Suprapubic skin (tissue), 4 donors: ENCODE data around the gene PCDHA8. TPM values are rescaled to one million over a fixed set of nuclear protein-coding genes. Genes with fewer than 3 reads are reported as not detected.
"Not testable (repeated sequence)": the region's sequence is repeated elsewhere in the genome, so short reads cannot be mapped to it uniquely, and the experiment has no call there.

Experiments used
- DNase-seq, 2 donors: peaks; one replicate each; pipeline ENCODE4 v3.0.0-alpha.2; 2019; ENCODE audit warnings: low spot score in 2 of 2
- H3K27ac ChIP-seq: fragments of 200-600 bp; sonication (generic); one replicate; pipeline ENCODE4 v1.5.1; 2019
- H3K27me3 ChIP-seq: fragments of 200-600 bp; sonication (generic); one replicate; pipeline ENCODE4 v1.5.1; 2019
- H3K36me3 ChIP-seq: fragments of 200-600 bp; sonication (generic); one replicate; pipeline ENCODE4 v1.5.1; 2019
- H3K4me1 ChIP-seq: fragments of 200-600 bp; sonication (generic); one replicate; pipeline ENCODE4 v1.5.1; 2019
- H3K4me3 ChIP-seq: fragments of 200-600 bp; sonication (generic); one replicate; pipeline ENCODE4 v1.5.1; 2019; ENCODE audit warnings: mild to moderate bottlenecking
- H3K9me3 ChIP-seq: fragments of 200-600 bp; sonication (generic); one replicate; pipeline ENCODE4 v1.5.1; 2019
- CTCF ChIP-seq, 2 donors: fragments of 200-600 bp in 1 of 2; fragments of 450-650 bp in 1 of 2; sonication (generic) in 1 of 2; IDR thresholded peaks; one replicate each; pipeline ENCODE4 v1.5.1; 2016 to 2019; ENCODE audit warnings: antibody characterized with exemption in 2 of 2, mild to moderate bottlenecking in 1 of 2, moderate library complexity in 1 of 2
- EP300 ChIP-seq: sonication (generic); formaldehyde crosslinking; IDR thresholded peaks from one replicate; pipeline ENCODE4 v1.6.1; 2017; ENCODE audit warnings: antibody characterized with exemption
- POLR2A ChIP-seq, 2 donors: fragments of 450-650 bp; IDR thresholded peaks; one replicate each; pipeline ENCODE4 v1.6.1; 2017; ENCODE audit warnings: antibody characterized with exemption in 2 of 2, mild to moderate bottlenecking in 2 of 2, moderate library complexity in 2 of 2
- POLR2AphosphoS5 ChIP-seq, 3 donors: sonication (generic); formaldehyde crosslinking; IDR thresholded peaks; one replicate each; pipeline ENCODE4 v1.6.1; 2017; ENCODE audit warnings: antibody characterized with exemption in 3 of 3
- WGBS: methylation state at CpG from one replicate; pipeline ENCODE4 v1.1.5; 2018; 5-methylcytosine and 5-hydroxymethylcytosine counted together
- total RNA-seq, 4 donors: library from RNA; depleted of rRNA; stranded (reverse); fragments of >200 nt; gene quantifications; one replicate each; pipeline ENCODE4 v1.1.0, GENCODE V29; 2016

Gene PCDHA8
- total RNA-seq, 4 donors from 2014 or later, result 0.16 to 0.40 (median 0.17) TPM; not detected in 1

DNA sequence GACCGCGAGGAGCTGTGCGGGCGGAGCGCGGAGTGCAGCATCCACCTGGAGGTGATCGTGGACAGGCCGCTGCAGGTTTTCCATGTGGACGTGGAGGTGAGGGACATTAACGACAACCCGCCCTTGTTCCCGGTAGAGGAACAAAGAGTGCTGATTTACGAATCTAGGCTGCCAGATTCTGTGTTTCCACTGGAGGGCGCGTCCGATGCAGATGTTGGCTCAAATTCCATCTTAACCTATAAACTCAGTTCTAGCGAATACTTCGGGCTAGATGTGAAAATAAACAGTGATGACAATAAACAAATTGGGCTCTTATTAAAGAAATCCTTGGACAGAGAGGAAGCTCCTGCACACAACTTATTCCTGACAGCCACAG, 12.6 kb upstream of the PCDHA8 start:
- WGBS, result 28% methylated on average over 15 of the region's 18 CpGs
- peaks cover 10% of the 10 kb centered on the region for H3K27me3 ChIP-seq
- DNase-seq, result no peak
- TF ChIP-seq CTCF (IDR thresholded peaks at IDR 0.05), result no peak
- TF ChIP-seq POLR2A (IDR thresholded peaks at IDR 0.05), result no peak
- TF ChIP-seq EP300, result no peak
- TF ChIP-seq POLR2AphosphoS5 (IDR thresholded peaks at IDR 0.05), result no peak
- peak overlapping the region; percentile 6 for H3K4me3 ChIP-seq
- peaks cover 32% of the 10 kb centered on the region for H3K9me3 ChIP-seq
- H3K4me1 ChIP-seq, result no peaks in the 10 kb centered on the region
- H3K27ac ChIP-seq, result no peak overlapping the region
- no peaks in the 10 kb centered on the region for H3K36me3 ChIP-seq

DNA sequence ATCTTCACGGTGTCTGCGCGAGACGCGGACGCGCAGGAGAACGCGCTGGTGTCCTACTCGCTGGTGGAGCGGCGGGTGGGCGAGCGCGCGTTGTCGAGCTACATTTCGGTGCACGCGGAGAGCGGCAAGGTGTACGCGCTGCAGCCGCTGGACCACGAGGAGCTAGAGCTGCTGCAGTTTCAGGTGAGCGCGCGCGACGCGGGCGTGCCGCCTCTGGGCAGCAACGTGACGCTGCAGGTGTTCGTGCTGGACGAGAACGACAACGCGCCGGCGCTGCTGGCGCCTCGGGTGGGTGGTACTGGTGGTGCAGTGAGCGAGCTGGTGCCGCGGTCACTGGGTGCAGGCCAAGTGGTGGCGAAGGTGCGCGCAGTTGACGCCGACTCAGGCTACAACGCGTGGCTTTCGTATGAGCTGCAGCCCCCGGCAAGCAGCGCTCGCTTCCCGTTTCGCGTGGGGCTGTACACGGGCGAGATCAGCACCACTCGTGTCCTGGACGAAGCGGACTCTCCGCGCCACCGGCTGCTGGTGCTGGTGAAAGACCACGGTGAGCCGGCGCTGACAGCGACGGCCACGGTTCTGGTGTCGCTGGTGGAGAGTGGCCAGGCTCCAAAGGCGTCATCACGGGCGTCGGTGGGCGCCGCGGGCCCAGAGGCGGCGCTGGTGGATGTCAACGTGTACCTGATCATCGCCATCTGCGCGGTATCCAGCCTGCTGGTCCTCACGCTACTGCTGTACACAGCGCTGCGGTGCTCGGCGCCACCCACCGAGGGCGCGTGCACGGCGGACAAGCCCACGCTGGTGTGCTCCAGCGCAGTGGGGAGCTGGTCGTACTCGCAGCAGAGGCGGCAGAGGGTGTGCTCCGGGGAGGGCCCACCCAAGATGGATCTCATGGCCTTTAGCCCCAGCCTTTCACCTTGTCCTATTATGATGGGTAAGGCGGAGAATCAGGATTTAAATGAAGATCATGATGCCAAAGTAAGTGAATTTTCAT, 11.2 kb upstream of the PCDHA8 start:
- 47% methylated on average over 98 of the region's 106 CpGs for WGBS
- H3K4me3 ChIP-seq, H3K4me1 ChIP-seq, DNase-seq, H3K27ac ChIP-seq, H3K36me3 ChIP-seq: not testable (repeated sequence)
- peaks cover 14% of the 10 kb centered on the region for H3K27me3 ChIP-seq
- peaks cover 31% of the 10 kb centered on the region for H3K9me3 ChIP-seq

DNA sequence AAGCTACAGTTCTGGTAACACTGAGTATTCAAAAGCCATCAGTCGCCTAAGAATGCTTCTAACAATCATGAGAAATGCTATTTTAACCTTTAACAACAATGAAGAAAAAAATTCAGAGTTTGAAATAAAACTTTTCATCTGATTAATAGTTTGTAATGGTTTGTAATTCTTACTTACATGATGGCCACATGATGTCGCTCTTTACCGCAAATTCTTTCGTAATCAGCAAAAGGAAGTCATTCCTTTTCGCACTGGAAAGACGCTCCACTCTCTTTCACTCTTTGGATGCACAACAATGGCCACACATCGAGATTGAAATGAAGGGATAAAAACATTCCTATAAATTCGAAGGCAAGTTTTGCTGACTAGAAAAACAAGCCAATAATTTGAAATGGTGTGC, 7.0 kb upstream of the PCDHA8 start, which contains the start of gene PCDHA7:
TSS of gene PCDHA7 (plus strand) at position 277 of the 400 bp plus-strand sequence. CDS start at position 392, 115 bp downstream.
- Histone ChIP-seq H3K9me3 (peaks cover 38% of the 10 kb centered on the region), H3K4me1 (no peaks in the 10 kb centered on the region), H3K27me3 (peaks cover 9% of the 10 kb centered on the region), H3K36me3 (no peaks in the 10 kb centered on the region), H3K4me3 (no peak within 1 kb of the TSS), H3K27ac (no peak within 1 kb of the TSS)
- no peak for DNase-seq
- TF ChIP-seq EP300 (no peak), CTCF (IDR thresholded peaks at IDR 0.05) (no peak)
- WGBS, result 13% methylated on average over 8 of the region's 8 CpGs

DNA sequence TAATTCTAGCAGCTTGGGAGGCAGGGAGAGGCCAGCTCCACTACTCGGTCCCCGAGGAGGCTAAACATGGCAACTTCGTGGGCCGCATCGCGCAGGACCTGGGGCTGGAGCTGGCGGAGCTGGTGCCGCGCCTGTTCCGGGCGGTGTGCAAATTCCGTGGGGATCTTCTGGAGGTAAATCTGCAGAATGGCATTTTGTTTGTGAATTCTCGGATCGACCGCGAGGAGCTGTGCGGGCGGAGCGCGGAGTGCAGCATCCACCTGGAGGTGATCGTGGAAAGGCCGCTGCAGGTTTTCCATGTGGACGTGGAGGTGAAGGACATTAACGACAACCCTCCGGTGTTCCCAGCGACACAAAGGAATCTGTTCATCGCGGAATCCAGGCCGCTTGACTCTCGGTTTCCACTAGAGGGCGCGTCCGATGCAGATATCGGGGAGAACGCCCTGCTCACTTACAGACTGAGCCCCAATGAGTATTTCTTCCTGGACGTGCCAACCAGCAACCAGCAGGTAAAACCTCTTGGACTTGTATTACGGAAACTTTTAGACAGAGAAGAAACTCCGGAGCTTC, 6.5 kb upstream of the PCDHA8 start:
- H3K4me3 ChIP-seq, H3K27me3 ChIP-seq, H3K36me3 ChIP-seq, H3K4me1 ChIP-seq, DNase-seq, H3K27ac ChIP-seq: not testable (repeated sequence)
- 28% methylated on average over 26 of the region's 38 CpGs for WGBS
- H3K9me3 ChIP-seq, result peaks cover 33% of the 10 kb centered on the region

GRCh38 chr5:140835622-140836510, 5.1 kb upstream of the PCDHA8 start:
- WGBS, result 58% methylated on average over 66 of the region's 103 CpGs
- DNase-seq, result no peak
- Histone ChIP-seq H3K27ac (no peak overlapping the region), H3K4me3 (no peak overlapping the region), H3K27me3 (peaks cover 9% of the 10 kb centered on the region), H3K9me3 (peaks cover 27% of the 10 kb centered on the region), H3K4me1 (no peaks in the 10 kb centered on the region), H3K36me3 (no peaks in the 10 kb centered on the region)
- TF ChIP-seq POLR2AphosphoS5 (IDR thresholded peaks at IDR 0.05), result no peak
- TF ChIP-seq EP300, result no peak
- TF ChIP-seq CTCF (IDR thresholded peaks at IDR 0.05), result no peak
- no peak for TF ChIP-seq POLR2A (IDR thresholded peaks at IDR 0.05)
